Activated CD4-positive, alpha-beta T cell treated with anti-CD3 and anti-CD28 coated beads for 48 hours (primary cell): Measurements from ENCODE around the gene FSIP1.

Experiments
- DNase-seq: peaks from one replicate; pipeline ENCODE4 v3.0.0-alpha.2; 2020

Gene FSIP1

GRCh38 chr15:39714251-39714650 lies 68.4 kb downstream of the FSIP1 start:
- DNase-seq = no peak

- no peak for DNase-seq
Observed at GRCh38 chr15:39713846-39714245, 68.8 kb downstream of the FSIP1 start.

- DNase-seq = no peak
Observed at GRCh38 chr15:39710681-39711080, 72.0 kb downstream of the FSIP1 start.

GRCh38 chr15:39709941-39710340 lies 72.7 kb downstream of the FSIP1 start:
- no peak for DNase-seq

- no peak for DNase-seq
Observed at GRCh38 chr15:39706206-39706605, 76.4 kb downstream of the FSIP1 start.

GRCh38 chr15:39704689-39705088 lies 78.0 kb downstream of the FSIP1 start:
- DNase-seq = no peak

GRCh38 chr15:39704235-39704634 lies 78.4 kb downstream of the FSIP1 start:
- DNase-seq = no peak

GRCh38 chr15:39701988-39702387 lies 80.7 kb downstream of the FSIP1 start:
- no peak for DNase-seq

GRCh38 chr15:39700375-39700700 lies 82.3 kb downstream of the FSIP1 start:
- DNase-seq = no peak

GRCh38 chr15:39699516-39700374 lies 82.9 kb downstream of the FSIP1 start:
- no peak for DNase-seq

GRCh38 chr15:39698444-39699390 lies 83.9 kb downstream of the FSIP1 start:
- no peak for DNase-seq

- no peak for DNase-seq
Observed at GRCh38 chr15:39697509-39697908, 85.1 kb downstream of the FSIP1 start.

GRCh38 chr15:39695793-39696192 lies 86.8 kb downstream of the FSIP1 start:
- no peak for DNase-seq

GRCh38 chr15:39692356-39693327 lies 90.0 kb downstream of the FSIP1 start:
- no peak for DNase-seq

GRCh38 chr15:39690881-39691634 lies 91.6 kb downstream of the FSIP1 start:
- DNase-seq = no peak

GRCh38 chr15:39687965-39688364 lies 94.7 kb downstream of the FSIP1 start:
- no peak for DNase-seq

- DNase-seq = peak; percentile 26
Observed at GRCh38 chr15:39685999-39686613, 96.5 kb downstream of the FSIP1 start.

- DNase-seq = no peak
Observed at GRCh38 chr15:39685367-39685766, 97.3 kb downstream of the FSIP1 start.

GRCh38 chr15:39684233-39684632 lies 98.4 kb downstream of the FSIP1 start:
- DNase-seq = no peak

GRCh38 chr15:39682366-39682765 lies 100.3 kb downstream of the FSIP1 start:
- DNase-seq = no peak

- DNase-seq = no peak
Observed at GRCh38 chr15:39680868-39681267, 101.8 kb downstream of the FSIP1 start.
